ENCODE data around the gene MMADHC.

MMADHC gene

DNA sequence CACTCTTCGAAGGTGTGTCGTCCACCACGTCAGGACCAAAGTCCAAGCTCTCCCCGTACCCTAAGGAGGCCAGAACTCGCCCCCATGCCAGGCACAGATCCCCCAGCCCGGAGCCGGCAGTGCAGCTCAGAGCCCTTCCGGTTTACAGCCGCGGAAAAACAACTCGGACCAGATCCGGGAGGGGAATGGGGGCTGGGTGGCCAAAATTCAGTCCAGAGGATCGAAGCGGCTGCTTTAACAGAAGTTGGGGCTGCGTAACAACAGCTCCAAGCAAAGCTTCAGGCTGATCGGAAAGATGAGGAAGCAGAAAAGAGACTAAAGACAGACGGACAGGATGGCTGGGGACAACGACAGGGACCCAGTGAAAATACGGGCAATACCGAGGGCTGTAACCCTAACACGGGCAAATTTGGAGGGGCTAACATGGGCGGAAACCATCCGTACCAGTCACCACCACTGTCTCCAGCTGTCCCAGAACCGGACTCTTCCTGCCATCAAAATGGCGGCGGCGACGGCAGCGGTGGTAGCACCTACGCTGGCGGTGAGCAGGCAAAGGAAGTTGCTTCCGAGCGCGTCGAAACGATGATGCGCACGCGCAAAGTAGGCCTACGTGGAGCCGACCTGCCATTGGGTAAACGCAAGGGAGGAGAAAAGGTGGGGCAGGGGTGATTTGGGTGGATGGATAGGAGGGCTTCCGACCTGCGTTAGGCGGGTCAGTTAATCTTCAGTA, at the start of gene MMADHC:
Gene MMADHC (minus strand): TSS at position 556 of the 730 bp plus-strand sequence. CDS start 678 bp downstream, outside the sequence.
- in situ Hi-C loops (cut with HindIII; ENCODE audit: low sequenced_read_pairs), result no loop called here

DNA sequence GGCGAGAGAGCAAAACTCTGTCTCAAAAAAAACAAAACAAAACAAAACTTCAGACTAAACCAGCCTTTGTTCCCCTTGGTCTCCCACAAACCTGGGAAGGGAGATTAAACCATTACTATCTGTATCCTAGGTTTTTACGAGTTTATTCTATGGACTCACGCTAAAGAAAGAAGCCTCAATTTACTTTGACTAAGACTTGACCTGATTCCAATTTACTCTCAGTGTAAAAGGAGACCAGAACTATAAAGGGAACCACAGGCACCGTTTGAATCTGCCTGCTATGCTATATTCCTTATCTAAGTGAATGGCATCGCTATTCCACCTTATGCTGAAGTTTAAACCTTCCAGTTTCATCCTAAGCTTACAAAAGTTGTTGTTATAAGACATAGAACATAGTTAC, 46.5 kb upstream of the MMADHC start:
- in situ Hi-C loops (cut with HindIII; ENCODE audit: low sequenced_read_pairs), result loop anchor here (25.0 kb wide), 1 partner anchor 253 kb away; no protein-coding TSS in a partner anchor

DNA sequence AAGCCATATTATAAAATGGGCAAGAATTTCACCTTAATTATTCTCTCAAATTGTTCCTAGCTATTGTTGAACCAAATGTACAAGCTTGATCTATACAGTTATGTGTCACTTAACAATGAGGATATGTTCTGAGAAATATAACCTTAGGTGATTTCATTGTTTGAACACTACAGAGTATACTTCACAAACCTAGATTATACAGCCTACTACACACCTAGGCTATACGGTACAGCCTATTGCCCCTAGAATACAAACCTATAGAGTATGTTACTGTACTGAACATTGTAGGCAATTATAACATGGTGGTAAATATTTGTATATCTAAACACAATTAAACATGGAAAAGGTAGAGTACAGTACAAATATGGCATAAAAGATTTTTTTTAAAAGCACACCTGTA, 42.9 kb upstream of the MMADHC start:
- in situ Hi-C loops (cut with HindIII; ENCODE audit: low sequenced_read_pairs), result loop anchor here (25.0 kb wide), 1 partner anchor 257 kb away; no protein-coding TSS in a partner anchor

DNA sequence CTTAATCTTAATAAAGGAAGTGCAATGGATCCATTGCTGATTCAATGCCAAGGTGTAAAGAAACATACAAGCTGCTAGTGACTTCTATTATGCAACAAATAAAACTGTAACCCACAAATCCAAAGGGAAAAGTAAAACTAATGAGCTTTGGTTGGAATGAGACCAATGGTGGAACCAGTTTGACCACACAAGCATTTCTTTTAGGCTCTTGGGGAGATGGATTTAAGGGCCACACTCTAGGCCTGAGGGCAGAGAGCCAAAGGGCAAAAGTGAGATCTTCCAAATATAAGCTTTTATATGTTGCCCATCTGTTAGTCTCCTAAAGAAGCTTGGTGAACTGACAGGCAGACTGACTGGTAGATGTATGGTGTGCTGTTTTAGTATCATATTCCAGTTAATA, 41.5 kb upstream of the MMADHC start:
- in situ Hi-C loops (cut with HindIII; ENCODE audit: low sequenced_read_pairs), result loop anchor here (25.0 kb wide), 1 partner anchor 258 kb away; no protein-coding TSS in a partner anchor

DNA sequence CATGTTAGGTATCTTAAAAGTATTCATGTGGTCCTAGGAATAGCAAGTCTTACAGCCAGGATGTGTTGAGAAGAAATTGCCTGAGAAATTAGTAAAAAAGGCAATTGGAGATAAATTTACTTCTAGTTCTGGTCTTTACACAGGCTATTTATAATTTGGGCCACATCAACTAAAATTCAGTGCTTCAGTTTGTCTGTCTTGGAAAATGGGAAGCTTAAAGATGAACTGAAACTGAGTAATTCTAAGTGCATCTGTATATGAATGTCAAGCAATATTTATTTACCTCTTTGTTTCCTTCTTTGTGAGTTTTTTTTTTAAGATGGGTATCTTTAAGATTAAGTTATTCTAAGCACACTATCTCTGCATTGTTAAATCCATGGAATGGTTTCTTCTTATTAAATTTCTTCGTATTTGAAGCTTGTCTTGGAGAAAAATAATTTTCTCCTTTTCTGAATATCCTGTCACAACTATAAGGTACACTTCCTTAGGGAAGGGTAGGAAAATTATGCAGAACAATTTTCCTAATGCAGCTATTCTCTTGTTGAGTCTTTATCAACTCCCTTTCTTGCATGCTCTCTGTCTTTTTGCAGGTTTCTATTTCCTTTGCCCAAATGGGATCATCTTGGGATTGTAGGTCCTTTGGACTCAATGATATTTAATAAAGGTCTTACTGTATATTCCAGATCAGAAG, 39.7 kb upstream of the MMADHC start:
- in situ Hi-C loops (cut with HindIII; ENCODE audit: low sequenced_read_pairs), result loop anchor here (25.0 kb wide), 1 partner anchor 260 kb away; no protein-coding TSS in a partner anchor

DNA sequence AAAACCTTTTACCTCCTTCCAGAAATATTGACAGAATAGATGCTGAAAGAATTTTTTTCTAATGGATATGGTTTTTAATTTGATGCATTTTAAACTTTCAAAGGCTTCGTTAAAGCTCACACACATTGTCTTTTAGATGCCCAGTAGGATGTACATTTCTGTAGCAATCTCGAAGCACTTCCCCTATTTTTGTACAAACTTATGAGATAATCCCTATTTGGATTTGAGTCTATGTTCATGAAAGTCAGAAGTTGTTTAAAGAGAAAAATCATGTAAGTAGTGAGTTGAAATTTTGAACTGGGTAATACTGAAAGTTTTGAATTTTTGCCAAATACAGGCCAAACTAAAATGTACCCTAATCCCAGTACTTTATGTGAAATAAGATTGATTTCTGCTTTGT, 38.1 kb upstream of the MMADHC start:
- in situ Hi-C loops (cut with HindIII; ENCODE audit: low sequenced_read_pairs), result loop anchor here (25.0 kb wide), 1 partner anchor 262 kb away; no protein-coding TSS in a partner anchor

DNA sequence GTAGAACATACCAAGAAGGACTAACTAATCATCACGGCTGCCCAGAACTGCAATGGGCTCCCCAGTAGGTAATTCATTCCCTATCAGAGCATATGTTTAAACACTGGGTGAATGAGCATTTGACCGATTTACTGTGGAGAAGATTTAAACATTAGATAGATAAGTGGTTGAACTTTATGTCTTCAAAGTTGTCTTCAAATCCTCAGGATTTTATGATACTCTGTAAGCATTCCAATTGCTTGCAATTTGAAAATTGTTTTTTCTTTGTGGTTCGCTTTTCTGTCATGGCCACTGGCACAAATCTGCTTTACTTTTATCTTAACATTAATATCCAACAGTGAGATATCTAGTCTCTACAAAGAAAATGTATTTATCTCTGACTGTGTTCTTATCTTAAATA, 37.7 kb upstream of the MMADHC start:
- in situ Hi-C loops (cut with HindIII; ENCODE audit: low sequenced_read_pairs), result loop anchor here (25.0 kb wide), 1 partner anchor 262 kb away; no protein-coding TSS in a partner anchor

DNA sequence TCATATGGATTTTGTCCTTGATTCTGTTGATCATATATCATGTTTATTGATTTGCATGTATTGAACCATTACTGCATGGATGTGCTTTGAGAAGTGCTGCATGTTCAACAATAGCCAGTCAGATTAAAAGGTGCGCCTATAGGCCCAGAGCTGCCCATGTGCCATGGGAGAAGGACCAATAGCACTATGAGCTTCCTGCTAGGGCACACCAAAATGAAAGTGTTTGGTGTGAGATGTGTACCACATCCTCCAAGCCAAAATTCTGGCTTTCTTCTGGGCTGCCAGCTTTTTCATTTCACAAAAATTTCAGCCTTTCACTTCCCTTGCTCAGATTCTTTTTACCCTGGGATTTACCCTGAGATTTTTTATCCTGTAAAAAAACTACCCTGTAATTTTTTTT, 34.8 kb upstream of the MMADHC start:
- in situ Hi-C loops (cut with HindIII; ENCODE audit: low sequenced_read_pairs), result no loop called here

DNA sequence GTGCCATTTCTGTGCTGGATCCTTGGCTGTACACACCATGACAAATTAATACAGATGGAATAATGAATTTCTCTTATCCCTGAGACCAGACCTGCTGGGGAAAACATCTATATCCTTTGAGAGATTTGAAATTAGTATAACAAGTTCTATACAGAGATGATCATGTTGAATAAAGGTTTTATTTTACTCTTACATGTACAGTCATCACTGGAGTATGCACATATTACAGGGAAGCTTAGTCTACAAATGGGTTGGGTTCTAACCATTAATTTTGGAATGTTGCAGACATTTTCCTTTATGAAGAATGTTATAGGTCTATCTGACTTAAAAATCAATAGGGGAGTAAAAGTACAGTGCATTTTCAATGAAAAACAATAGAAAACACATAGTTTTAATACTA, 29.9 kb upstream of the MMADHC start:
- in situ Hi-C loops (cut with HindIII; ENCODE audit: low sequenced_read_pairs), result no loop called here

DNA sequence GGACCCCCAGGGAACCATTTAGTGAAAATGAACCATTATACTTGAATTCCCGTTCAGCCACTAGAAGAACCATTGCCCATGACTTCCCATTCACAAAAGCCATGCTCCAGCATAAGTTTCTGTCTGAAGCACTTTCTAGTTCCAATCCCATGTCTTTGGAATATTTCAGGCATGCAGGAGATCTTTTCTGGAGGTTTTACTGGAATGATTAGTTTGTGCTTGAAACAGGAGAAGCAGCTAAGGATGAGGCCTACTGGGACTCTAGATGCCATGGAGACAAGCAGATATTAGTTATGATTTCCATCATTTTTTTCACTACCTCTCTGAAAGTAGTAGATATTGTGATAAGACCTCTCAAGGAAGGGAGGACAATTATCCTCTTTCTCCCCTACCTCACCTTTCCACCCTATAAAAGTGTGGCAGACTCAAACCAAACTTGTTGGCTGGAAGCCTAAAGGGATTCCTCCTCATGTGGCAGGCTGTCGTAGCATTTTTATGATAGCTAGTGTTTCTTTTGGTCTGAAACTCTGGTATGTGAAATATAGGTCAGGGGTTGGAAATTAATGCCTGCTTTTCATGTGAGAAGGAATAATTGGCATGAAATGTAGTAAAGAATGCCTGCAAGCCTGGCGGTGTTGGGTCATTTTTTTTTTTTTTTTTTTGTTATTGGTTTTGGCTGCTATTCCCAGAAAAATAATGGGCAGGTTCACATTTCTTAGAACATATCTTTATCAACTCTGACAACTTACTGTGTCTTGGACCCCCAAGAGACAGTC, 29.3 kb upstream of the MMADHC start:
- in situ Hi-C loops (cut with HindIII; ENCODE audit: low sequenced_read_pairs), result no loop called here

DNA sequence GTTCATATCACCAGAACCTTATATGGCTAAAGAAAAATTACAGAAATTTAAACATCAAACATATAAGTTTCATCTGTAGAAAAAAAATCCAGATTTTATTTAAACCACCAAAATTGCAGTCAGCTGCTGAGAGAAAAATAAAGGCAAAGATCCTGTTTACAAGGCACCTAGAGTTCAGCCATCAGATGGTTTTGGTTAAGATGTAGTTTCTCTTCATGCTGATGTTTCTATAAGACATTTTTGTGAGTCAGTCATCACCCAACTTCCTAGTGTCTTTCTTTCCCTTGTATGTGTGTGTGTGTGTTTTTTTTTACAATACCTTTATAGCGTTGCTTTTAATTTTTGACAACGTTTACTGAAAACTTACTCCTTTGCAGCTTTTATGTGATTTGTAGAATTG, 26.1 kb upstream of the MMADHC start:
- in situ Hi-C loops (cut with HindIII; ENCODE audit: low sequenced_read_pairs), result no loop called here

DNA sequence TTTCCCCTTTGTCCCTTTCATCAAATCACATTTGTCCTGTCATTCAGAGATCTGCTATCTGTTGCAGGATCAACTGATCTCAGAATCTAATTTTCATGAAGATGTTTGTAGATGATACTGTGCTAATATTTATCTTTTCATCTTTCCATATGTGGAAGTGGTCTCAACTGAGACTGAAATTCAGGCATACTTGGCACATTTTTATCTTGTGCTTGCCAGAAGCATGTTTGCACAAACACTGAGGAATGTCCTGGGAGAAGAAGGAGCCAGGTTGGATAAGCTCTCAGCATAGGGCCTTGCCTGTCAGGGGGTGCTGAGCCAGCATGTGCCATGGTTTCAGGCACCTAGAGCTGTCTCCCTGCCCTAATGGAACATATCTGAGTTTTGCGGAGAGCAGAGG, 24.5 kb upstream of the MMADHC start:
- in situ Hi-C loops (cut with HindIII; ENCODE audit: low sequenced_read_pairs), result no loop called here

DNA sequence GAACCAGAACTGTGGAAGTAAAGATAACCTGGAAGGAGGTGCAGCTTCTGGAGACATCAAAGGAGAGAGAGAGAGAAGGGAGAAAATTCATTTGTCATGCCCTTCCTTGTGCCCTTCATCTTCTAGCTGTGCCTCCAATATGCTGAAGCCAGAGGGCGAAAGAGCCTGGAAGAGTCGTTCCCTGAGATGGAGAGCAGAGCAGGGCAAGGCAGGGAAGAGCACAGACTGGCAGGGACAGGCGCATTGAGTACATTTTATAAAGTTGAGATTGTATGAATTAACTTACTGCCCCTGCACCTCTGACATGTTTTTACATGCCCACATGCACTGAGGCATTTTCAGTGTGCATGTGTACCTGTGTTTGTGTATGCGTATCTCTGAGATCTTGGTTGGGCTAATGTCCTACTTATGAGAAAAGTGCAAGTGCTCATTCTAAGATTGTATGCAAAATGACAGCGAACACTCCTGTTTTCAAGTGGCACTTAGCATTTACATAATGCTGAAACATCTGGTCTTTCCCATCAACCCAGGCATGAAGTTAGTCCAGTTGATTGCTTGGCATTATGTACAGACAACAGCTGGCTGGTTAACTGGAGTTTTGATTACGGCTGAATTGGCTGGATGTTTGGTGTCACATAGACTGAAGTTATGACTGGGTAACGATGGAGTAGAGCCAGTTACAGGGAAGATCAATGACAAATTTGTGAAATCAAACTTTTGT, 23.7 kb upstream of the MMADHC start:
- in situ Hi-C loops (cut with HindIII; ENCODE audit: low sequenced_read_pairs), result no loop called here

DNA sequence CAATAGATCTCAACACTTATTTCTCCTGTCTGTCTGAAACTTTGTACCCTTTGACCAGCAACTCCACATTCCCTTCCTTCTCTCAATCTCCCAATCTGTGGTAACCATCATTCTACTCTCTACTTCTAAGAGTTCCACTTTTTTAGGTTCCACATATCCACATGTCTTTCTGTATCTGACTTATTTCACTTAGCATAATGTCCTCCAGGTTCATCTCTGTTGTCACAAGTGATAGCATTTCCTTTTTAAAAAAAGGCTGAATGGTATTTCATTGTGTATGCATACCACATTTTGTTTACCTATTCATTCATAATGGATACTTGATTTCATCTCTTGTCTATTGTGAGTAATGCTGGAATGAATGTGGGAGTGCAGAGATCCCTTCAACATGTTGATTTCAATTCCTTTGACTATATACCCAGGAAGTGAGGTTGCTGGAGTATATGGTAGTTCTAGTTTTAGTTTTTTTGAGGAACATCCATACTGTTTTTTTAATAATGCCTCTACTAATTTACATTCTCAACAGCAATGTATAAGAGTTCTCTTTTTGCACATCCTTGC, 18.8 kb upstream of the MMADHC start:
- in situ Hi-C loops (cut with HindIII; ENCODE audit: low sequenced_read_pairs), result no loop called here

DNA sequence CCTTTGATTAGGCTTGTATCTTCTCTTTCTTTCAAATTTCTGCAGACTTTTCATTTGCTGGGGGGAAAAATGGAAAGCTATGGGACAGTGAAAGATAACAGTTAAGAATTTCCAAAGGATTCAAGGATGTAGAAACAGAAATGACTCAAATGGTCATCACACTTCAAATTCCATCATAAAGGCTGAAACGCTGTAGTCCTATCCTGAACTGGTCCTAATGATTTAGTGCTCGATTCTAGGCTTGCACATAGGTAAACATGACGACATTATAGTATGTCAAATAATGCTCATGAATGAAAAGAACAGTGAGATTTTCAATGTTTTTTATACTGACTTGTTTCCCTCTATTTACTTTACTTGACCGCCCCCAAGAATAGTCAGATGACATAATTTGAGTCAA, 15.7 kb upstream of the MMADHC start:
- in situ Hi-C loops (cut with HindIII; ENCODE audit: low sequenced_read_pairs), result no loop called here

DNA sequence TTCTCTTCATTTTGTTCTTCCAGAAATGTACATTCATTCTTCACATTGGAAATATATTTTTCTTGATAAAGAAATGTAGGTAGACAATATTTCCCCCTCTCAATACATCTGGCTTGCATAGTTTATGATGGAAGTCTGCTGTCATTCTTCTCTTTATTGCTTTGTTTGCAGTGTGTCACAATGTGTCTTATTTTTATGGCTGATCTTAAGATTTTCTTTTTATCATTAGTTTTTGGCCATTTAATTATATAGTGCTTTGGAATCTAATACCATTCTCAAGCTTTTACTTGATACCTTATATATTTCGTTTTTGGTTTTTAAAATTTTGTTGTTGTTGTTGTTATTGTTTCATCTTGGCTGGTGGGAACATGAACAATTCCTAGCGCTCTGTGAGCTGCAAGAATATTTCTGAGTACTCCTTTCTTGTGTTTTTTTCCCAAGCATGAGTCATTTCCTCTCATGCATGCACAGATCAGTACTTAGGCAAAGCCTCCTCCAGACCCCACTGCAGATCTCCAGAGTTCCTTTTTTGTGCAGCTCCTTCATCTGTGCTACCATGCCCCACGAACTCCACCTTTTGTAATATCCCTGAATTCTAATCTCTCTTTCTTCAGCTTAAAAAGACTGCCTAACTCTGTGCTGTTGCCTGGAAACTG, 13.7 kb upstream of the MMADHC start:
- in situ Hi-C loops (cut with HindIII; ENCODE audit: low sequenced_read_pairs), result no loop called here

DNA sequence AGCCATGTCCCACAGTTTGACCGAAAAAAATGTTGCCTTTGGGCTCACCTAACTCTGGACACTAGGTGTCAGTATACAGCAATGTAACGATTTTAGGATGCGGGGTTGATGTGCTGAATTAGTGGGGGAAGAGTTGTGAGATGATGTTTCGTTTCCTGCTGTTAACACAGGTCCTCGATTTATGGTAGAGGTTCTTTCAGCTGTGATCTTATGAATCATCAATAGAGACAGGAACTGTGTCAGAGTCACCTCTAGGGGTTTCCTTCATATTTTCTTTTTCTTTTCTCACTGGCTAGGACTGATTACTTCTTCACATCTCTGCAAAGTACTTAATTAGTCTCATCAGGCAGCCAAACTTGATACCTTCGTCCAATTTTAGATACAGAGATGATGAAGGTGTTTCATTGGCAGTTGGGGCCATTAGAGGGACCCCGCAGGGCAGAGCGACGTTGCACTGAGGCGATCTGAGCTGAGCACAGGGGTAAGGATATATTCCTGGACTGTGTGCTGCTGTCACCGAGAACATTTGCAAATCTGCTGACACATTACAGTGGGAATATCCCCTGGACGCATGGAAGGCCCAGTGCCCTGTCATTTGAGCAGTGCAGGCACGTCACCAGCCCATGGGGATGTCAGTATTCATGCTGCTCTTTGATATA, 10.2 kb upstream of the MMADHC start:
- in situ Hi-C loops (cut with HindIII; ENCODE audit: low sequenced_read_pairs), result no loop called here

DNA sequence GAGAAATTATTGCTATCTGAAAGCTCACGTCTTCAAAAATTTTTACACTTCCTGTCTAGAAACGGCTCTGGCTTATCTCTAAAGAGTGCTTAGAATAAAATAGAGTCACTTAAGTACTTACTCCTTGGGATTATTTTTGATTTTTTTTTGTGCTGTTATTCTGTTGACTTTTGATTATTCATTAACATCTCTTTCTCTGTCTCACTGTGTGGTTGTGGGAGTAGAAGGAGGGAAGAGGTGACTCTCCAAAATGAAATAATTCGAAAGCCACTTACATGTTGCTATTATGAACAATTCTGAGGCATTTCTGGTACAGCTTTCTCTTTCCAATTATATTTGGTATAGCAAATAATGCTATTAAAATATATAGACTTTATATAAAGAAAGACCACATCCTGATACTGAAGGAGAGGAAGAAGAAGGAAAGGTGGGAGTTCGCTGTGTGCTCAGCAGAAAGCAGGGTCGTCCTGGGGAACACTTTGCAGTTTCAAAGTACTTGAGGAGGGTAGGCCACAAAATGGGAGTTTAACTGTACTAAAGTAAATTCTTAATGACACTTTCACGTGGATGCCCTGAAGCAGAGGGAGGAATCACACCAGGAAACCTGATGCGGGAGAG, 9.6 kb upstream of the MMADHC start:
- in situ Hi-C loops (cut with HindIII; ENCODE audit: low sequenced_read_pairs), result no loop called here

DNA sequence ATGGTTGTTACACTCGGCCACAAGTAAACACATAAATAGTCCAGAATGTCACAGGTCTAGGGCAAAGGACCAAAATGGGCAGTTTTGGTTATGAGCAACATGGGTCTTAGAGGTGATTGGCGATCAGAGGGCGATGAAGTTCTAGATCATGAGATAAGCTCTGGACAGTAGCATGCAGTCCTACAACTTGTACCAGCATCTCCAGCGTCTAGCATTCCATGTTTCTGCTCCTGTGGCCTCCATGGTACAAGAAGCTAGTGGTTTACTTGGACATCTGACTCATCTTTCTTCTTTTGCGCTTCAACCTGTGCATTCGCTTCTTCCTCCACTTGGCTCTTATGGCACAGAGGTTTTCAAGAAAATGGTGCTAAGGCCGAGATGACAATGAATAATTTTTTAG, 8.9 kb upstream of the MMADHC start:
- in situ Hi-C loops (cut with HindIII; ENCODE audit: low sequenced_read_pairs), result no loop called here

Data from DLD1 (cell line).